ENCODE data around the gene TEX29.

DNA sequence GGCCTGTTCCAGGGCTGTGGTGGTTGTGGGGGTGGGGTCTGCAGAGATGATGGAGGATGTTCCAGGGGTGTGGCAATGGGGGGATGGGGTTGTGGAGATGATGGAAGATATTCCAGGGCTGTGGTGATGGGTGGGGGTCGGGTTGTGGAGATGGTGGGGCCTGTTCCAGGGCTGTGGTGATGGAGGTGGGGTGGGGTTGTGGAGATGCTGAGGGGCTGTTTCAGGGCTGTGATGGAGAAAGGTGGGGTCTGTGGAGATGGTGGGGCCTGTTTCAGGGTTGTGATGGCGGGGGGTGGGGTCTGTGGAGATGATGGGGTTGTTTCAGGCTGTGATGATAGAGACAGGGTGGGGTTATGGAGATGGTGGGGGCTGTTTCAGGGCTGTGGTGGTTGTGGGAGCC is 62.0 kb downstream of the TEX29 start:
- TF ChIP-seq EP300 (IDR thresholded peaks at IDR 0.05), result no peak
- TF ChIP-seq, protein P1, sequence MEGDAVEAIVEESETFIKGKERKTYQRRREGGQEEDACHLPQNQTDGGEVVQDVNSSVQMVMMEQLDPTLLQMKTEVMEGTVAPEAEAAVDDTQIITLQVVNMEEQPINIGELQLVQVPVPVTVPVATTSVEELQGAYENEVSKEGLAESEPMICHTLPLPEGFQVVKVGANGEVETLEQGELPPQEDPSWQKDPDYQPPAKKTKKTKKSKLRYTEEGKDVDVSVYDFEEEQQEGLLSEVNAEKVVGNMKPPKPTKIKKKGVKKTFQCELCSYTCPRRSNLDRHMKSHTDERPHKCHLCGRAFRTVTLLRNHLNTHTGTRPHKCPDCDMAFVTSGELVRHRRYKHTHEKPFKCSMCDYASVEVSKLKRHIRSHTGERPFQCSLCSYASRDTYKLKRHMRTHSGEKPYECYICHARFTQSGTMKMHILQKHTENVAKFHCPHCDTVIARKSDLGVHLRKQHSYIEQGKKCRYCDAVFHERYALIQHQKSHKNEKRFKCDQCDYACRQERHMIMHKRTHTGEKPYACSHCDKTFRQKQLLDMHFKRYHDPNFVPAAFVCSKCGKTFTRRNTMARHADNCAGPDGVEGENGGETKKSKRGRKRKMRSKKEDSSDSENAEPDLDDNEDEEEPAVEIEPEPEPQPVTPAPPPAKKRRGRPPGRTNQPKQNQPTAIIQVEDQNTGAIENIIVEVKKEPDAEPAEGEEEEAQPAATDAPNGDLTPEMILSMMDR (IDR thresholded peaks at IDR 0.05), result no peak

Measured in upper lobe of left lung (tissue), 4 donors.